HG03039 (cell line): Measurements from ENCODE around the gene CDHR4.
"Not testable (repeated sequence)": the region's sequence is repeated elsewhere in the genome, so short reads cannot be mapped to it uniquely, and the experiment has no call there.

ENCODE experiments used
- ATAC-seq: cut with Tn5 transposase; IDR thresholded peaks from one replicate; pipeline ENCODE4 v1.9.1; 2021; ENCODE audit warnings: mild to moderate bottlenecking, moderate library complexity; ENCODE audit not compliant: unreplicated experiment

The CDHR4 gene

GRCh38 chr3:49803465-49804140 is 3.9 kb upstream of the CDHR4 start:
- ATAC-seq: no peak

GRCh38 chr3:49802719-49803464 is 3.2 kb upstream of the CDHR4 start, which contains the start of gene INKA1:
INKA1 (plus strand) TSS chr3:49803261; CDS start chr3:49803393, 132 bp downstream.
- peak; percentile 60 for ATAC-seq

- ATAC-seq: no peak
Measured at GRCh38 chr3:49801160-49801559, 1.5 kb upstream of the CDHR4 start.

GRCh38 chr3:49799105-49799504 is 568 bp downstream of the CDHR4 start:
- ATAC-seq: no peak

GRCh38 chr3:49794926-49795905 is 4.5 kb downstream of the CDHR4 start:
- ATAC-seq: no peak

- ATAC-seq: no peak
Measured at GRCh38 chr3:49794431-49794830, 5.2 kb downstream of the CDHR4 start.

GRCh38 chr3:49793486-49794085 is 6.1 kb downstream of the CDHR4 start:
- no peak for ATAC-seq

GRCh38 chr3:49792371-49793150 is 7.1 kb downstream of the CDHR4 start:
- ATAC-seq: no peak

- no peak for ATAC-seq
Measured at GRCh38 chr3:49791571-49791970, 8.1 kb downstream of the CDHR4 start.

- ATAC-seq: no peak
Measured at GRCh38 chr3:49790626-49791411, 8.9 kb downstream of the CDHR4 start.

- no peak for ATAC-seq
Measured at GRCh38 chr3:49788056-49788455, 11.6 kb downstream of the CDHR4 start.

GRCh38 chr3:49787536-49787935 is 12.1 kb downstream of the CDHR4 start:
- ATAC-seq: no peak

GRCh38 chr3:49787182-49787464 is 12.6 kb downstream of the CDHR4 start:
- ATAC-seq: no peak

- ATAC-seq: peak; percentile 96
Measured at GRCh38 chr3:49786357-49787181, 13.1 kb downstream of the CDHR4 start, which contains the start of gene IP6K1. IP6K1 (minus strand) TSS chr3:49786542; CDS start chr3:49748040, 38,502 bp downstream.

- ATAC-seq: peak; percentile 38
Measured at GRCh38 chr3:49785565-49786356, 13.9 kb downstream of the CDHR4 start.

GRCh38 chr3:49782277-49782676 is 17.4 kb downstream of the CDHR4 start:
- not testable (repeated sequence) for ATAC-seq

- ATAC-seq: no peak
Measured at GRCh38 chr3:49781415-49782199, 18.1 kb downstream of the CDHR4 start.
